ENCODE measurements around the gene MTARC2. TPM values are rescaled to one million over a fixed set of nuclear protein-coding genes. Genes with fewer than 3 reads are reported as not detected.

The MTARC2 gene
- total RNA-seq, 1 experiment from 2014 or later, result 15.2 TPM

GRCh38 chr1:220812308-220812707, 64.2 kb downstream of the MTARC2 start:
- no peak overlapping the region for H3K4me3 Mint-ChIP-seq
- no peak for ATAC-seq
- TF ChIP-seq, protein P1, sequence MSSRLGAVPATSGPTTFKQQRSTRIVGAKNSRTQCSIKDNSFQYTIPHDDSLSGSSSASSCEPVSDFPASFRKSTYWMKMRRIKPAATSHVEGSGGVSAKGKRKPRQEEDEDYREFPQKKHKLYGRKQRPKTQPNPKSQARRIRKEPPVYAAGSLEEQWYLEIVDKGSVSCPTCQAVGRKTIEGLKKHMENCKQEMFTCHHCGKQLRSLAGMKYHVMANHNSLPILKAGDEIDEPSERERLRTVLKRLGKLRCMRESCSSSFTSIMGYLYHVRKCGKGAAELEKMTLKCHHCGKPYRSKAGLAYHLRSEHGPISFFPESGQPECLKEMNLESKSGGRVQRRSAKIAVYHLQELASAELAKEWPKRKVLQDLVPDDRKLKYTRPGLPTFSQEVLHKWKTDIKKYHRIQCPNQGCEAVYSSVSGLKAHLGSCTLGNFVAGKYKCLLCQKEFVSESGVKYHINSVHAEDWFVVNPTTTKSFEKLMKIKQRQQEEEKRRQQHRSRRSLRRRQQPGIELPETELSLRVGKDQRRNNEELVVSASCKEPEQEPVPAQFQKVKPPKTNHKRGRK (CRISPR knock-in tag; IDR thresholded peaks at IDR 0.05; ENCODE audit: borderline replicate concordance), result no peak
- no peak for TF ChIP-seq ATF3 (CRISPR knock-in tag; conservative IDR thresholded peaks at IDR 0.05)
- TF ChIP-seq SMAD4 (CRISPR knock-in tag; IDR thresholded peaks at IDR 0.05), result no peak
- TF ChIP-seq FOXK1 (CRISPR knock-in tag; IDR thresholded peaks at IDR 0.05), result no peak
- TF ChIP-seq GABPB1 (CRISPR knock-in tag; IDR thresholded peaks at IDR 0.05), result no peak
- no peak for TF ChIP-seq SOX15 (CRISPR knock-in tag; IDR thresholded peaks at IDR 0.05)
- TF ChIP-seq CREB1 (CRISPR knock-in tag; IDR thresholded peaks at IDR 0.05), result no peak
- no peak for TF ChIP-seq RORB (CRISPR knock-in tag; IDR thresholded peaks at IDR 0.05)
- TF ChIP-seq, protein P2, sequence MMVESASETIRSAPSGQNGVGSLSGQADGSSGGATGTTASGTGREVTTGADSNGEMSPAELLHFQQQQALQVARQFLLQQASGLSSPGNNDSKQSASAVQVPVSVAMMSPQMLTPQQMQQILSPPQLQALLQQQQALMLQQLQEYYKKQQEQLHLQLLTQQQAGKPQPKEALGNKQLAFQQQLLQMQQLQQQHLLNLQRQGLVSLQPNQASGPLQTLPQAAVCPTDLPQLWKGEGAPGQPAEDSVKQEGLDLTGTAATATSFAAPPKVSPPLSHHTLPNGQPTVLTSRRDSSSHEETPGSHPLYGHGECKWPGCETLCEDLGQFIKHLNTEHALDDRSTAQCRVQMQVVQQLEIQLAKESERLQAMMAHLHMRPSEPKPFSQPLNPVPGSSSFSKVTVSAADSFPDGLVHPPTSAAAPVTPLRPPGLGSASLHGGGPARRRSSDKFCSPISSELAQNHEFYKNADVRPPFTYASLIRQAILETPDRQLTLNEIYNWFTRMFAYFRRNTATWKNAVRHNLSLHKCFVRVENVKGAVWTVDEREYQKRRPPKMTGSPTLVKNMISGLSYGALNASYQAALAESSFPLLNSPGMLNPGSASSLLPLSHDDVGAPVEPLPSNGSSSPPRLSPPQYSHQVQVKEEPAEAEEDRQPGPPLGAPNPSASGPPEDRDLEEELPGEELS (CRISPR knock-in tag; IDR thresholded peaks at IDR 0.05), result no peak
- TF ChIP-seq, protein P3, sequence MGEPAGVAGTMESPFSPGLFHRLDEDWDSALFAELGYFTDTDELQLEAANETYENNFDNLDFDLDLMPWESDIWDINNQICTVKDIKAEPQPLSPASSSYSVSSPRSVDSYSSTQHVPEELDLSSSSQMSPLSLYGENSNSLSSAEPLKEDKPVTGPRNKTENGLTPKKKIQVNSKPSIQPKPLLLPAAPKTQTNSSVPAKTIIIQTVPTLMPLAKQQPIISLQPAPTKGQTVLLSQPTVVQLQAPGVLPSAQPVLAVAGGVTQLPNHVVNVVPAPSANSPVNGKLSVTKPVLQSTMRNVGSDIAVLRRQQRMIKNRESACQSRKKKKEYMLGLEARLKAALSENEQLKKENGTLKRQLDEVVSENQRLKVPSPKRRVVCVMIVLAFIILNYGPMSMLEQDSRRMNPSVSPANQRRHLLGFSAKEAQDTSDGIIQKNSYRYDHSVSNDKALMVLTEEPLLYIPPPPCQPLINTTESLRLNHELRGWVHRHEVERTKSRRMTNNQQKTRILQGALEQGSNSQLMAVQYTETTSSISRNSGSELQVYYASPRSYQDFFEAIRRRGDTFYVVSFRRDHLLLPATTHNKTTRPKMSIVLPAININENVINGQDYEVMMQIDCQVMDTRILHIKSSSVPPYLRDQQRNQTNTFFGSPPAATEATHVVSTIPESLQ (CRISPR knock-in tag; IDR thresholded peaks at IDR 0.05), result no peak
- TF ChIP-seq PRDM15 (CRISPR knock-in tag; IDR thresholded peaks at IDR 0.05), result no peak
- no peak for TF ChIP-seq ZNF671 (CRISPR knock-in tag; IDR thresholded peaks at IDR 0.05)
- TF ChIP-seq, protein P4, sequence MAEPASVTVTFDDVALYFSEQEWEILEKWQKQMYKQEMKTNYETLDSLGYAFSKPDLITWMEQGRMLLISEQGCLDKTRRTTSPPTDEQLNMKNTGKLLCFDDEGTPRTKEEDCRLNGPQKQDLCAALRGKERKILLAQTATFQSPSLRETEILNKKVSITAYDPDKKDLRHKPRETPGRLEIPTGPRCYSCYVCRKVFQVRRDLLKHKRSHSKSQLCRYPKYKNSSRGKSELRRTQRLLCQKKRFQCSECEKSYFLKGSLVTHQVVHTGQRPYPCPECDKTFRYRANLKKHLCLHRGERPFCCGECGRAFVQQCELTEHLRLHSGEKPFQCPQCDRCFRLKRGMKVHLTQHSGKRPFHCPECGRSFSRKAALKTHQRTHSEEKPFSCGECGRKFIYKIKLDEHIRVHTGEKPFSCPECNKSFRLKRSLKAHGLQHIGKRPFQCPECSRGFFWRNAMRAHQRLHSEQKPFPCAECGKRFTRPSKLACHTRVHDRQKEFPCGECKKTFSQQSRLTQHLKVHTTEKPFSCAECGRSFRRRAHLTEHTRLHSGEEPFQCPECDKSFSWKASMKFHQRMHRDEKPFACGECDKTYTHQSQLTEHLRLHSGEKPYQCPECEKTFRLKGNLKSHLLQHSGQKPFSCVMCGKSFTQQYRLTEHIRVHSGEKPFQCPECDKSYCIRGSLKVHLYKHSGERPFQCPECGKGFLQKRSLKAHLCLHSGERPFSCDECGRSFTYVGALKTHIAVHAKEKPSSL (CRISPR knock-in tag; conservative IDR thresholded peaks at IDR 0.05), result no peak
- TF ChIP-seq GRHL2 (CRISPR knock-in tag; IDR thresholded peaks at IDR 0.05; ENCODE audit: insufficient replicate concordance, severe bottlenecking), result no peak
- TF ChIP-seq, protein P5, sequence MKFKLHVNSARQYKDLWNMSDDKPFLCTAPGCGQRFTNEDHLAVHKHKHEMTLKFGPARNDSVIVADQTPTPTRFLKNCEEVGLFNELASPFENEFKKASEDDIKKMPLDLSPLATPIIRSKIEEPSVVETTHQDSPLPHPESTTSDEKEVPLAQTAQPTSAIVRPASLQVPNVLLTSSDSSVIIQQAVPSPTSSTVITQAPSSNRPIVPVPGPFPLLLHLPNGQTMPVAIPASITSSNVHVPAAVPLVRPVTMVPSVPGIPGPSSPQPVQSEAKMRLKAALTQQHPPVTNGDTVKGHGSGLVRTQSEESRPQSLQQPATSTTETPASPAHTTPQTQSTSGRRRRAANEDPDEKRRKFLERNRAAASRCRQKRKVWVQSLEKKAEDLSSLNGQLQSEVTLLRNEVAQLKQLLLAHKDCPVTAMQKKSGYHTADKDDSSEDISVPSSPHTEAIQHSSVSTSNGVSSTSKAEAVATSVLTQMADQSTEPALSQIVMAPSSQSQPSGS (CRISPR knock-in tag; IDR thresholded peaks at IDR 0.05; ENCODE audit: borderline replicate concordance, low read depth), result no peak
- TF ChIP-seq GTF2I (CRISPR knock-in tag; conservative IDR thresholded peaks at IDR 0.05), result no peak
- no peak for TF ChIP-seq ESRRA (CRISPR knock-in tag; IDR thresholded peaks at IDR 0.05; ENCODE audit: borderline replicate concordance)
- CTCF ChIA-PET, result interaction anchor here (0.6 to 1.9 kb wide), 10 partner anchors 9 to 715 kb away, joined by 3 to 10 read pairs (median 4); partner anchors contain the start of gene MTARC1
- no peaks in the 10 kb centered on the region; the same call in 1 of the 2 replicates for H3K27me3 Mint-ChIP-seq (ENCODE audit: low read depth)
- POLR2A ChIA-PET, result no interaction called here
- H3K27ac Mint-ChIP-seq, result no peak overlapping the region
- peaks cover 20% of the 10 kb centered on the region for H3K4me1 Mint-ChIP-seq
- peaks cover 40% of the 10 kb centered on the region for H3K36me3 Mint-ChIP-seq
- DNase-seq (ENCODE audit: low spot score), result no peak
- H3K9me3 Mint-ChIP-seq, result 0 out of 2 replicates have a peak, but pooled peaks cover 4% of the 10 kb centered on the region
